NCI-H1436 treated with DMSO at 0.1 percent for 48 hours (cell line): ENCODE data around the gene SRC.

Experiments
- DNase-seq: peaks from one replicate; lab custom pipeline; 2025; lab: John Stamatoyannopoulos, UW

Gene SRC

DNA sequence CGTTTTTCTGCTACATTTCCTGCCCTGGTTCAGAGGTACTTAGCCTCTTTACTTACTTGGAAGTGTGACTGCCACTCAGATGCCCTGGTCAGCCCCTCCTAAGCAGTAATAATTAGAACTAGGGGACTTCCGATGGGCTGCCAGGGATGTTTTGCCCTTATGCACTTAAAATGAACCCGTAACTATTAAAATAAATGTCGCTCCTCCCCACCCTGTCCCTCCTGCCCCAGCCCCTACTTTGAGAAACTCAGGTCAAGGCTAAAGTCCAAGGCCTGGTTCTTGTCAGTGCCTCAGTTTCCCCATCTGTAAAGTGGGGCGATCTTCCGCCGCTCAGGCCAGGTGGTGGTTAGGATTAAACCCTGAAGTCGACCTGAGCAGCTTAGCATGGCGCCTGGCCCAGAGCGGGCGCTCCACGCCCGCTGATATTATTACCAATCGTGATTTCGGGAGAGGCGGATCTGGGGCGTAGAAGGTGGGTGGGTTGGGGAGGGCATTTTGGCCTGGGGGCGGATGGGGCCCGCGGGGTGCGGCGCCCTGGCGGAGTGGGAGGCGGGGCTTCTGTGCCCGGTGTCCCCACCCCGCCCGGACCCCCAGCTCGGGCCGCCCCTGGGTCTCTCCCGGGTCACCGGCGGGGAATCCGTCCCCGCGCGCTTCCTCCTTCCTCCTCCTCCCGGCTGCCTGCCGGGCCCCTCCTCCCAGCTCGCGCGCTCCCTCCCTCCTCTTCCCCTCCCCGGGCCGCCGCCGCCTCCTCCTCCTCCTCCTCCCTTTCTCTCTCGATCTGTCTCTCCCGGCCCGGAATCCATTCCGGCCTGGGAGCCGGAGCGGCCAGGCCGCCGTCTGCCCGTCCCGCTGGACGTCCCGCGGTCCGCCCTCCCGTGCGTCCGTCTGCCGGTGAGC lies at the start of gene SRC:
Gene SRC, plus strand, starts transcription at position 802 of the 897 bp plus-strand sequence. CDS start 38,014 bp downstream, outside the sequence.
- DNase-seq = no peak

DNA sequence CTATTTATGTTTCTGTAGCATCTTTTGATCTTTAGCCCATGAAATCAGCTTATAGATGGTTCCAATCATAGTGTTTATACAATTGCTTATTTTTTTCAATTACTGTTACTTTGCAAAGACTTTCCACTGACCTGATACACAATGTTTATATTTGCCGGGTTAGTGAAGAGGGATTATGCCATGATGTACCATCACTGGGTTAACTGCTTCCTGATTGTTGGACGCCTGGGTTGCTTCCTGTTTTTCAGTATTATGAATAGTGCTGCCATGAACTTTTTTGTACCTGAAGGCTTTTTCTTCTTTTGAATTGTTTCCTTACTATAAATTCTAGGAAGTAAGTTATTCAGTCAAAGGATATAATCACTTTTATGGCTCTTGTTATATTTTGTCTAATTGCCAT lies 49.6 kb upstream of the SRC start:
- DNase-seq = no peak

DNA sequence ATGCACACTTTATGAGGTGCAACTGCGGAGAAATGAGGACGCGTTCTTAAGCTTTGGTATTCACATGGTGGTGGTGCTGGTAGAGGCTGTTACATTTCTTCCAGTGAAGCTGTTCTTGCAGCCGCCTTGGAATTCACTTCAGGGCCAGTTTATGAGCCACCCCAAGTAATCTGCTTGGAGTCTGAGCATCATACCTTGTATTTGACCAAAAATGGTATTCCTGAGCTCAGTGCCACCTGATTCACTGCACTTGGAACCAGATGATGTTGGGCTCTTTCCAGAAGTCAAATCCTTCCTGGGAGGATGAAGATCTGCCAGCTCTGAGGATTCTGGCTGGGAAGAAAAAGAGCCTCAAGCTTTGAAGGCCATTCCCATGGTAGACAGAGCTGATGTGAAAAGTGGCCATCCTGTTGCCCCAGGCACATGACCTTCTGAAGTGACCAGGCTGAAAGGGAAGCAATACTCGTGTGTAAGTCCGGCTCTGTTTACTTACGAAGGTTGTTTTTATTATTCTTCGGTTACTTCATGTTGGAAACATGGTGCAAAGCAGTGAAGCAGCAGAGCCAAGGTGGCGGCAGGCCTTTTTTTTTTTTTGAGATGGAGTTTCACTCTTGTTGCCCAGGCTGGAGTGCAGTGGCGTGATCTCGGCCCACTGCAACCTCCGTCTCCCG lies 48.7 kb upstream of the SRC start:
- DNase-seq = no peak

DNA sequence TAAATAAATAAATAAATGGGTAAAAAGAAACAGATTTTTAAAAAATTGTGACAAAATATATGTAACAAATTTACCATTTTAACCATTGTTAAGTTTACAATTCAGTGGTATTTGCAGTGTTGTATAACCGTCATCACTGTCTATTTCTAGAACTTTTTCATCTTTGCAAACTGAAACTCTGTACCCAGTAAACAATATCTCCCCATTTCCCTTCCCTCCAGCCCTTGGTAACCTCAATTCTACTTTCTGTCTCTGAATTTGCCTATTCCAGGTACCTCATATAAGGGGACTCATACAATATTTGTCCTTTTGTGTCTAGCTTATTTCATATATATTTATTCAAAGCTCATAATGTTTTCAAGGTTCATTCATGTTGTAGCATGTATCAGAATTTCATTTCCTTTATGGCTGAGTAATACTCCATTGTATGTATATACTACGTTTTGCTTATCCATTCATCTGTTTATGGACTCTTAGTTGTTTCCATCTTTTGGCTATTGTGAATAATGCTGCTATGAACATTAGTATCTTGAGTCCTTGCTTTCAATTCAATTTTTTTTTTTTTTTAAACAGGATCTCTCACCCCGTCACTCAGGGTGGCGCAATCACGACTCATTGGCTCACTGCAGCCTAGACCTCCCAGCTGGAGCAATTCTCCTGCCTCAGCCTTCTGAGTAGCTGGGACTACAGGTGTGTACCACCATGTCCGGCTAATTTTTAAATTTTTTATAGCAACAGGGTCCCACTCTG lies 47.6 kb upstream of the SRC start:
- no peak for DNase-seq

DNA sequence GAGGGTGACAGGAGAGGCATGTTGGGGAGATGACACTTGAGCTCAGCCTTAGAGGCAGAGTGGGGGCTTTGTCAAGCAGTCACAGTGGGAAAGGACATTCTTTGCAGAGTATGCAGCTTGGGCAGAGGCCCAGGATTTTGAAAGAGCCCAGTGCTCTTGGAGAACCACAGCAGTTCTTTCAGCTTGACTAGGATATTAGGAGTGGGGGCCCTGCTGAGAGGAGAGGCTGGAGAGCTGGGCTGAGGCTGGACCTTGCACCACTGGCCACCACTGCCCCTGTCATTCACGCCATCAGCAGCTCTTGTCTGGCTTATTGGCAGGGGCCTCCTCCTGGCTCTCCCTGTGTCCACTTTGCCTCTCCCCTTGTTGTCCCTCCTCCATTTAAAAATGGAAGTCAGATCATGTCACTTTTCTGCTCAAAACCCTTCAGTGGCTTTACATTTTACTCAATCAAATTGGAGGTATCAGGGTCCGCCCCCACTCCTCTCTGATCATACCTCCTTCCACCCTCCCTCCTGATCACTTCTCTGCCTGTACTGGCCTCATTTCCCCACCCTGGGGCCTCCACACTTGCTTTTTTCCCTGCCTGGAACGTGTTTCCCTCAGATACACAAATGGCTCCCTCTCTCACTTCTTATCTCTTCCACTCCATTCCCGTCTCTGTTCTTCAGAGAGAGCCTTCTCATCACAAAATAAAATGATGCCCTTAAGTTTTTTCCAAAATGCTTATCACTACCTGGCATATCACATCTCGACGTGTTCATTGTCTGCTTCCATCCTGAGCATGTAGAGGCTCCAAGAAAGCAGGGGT lies 46.0 kb upstream of the SRC start:
- DNase-seq = no peak

DNA sequence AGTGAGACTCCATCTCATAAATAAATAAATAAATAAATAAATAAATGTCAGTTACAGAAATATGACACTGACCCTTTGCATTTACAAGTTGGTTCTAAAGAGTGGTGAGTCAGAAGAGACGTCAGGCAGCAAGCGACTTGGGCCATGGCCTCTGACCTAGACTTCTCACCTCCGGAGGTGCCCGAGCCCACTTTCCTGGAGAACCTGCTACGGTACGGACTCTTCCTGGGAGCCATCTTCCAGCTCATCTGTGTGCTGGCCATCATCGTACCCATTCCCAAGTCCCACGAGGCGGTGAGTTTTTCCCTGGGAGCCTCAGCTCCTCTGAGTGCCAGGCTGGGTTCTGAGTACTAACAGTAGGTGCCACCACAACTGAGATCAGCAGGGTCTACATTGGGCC lies 44.8 kb upstream of the SRC start:
- no peak for DNase-seq

DNA sequence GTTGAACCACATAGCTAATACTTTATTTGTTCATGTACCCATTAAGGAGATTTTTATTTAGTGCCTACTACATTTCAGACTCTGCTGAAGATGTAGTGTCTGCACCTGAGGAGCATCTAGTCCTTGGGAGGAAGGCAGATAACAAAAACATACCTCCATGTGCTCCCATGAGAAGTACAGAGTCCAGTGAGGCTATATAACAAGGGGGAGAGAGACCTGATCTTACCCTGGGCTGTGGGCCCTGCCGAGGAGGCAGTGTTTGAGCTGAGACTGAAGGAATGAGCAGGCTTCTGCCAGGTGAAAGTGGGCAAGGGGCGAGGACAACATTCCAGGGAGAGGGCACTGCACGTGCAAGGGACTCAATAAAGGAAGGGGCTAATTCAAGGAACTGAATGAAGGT lies 44.4 kb upstream of the SRC start:
- no peak for DNase-seq

DNA sequence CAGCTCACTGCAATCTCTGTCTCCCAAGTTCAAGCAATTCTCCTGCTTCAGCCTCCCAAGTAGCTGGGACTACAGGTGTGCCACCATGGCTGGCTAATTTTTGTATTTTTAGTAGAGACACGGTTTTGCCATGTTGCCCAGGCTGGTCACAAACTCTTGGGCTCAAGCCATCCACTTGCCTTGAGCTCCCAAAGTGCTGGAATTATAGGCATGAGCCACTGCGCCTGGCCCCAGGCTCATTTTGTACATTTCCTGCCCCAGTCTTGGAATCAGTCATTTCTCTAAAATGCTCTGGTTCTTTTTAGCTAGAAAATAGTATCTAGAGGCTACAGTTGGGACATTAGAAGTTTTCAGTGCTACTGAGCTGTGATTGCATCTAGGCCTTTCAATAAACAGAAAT lies 43.0 kb upstream of the SRC start:
- DNase-seq = no peak

DNA sequence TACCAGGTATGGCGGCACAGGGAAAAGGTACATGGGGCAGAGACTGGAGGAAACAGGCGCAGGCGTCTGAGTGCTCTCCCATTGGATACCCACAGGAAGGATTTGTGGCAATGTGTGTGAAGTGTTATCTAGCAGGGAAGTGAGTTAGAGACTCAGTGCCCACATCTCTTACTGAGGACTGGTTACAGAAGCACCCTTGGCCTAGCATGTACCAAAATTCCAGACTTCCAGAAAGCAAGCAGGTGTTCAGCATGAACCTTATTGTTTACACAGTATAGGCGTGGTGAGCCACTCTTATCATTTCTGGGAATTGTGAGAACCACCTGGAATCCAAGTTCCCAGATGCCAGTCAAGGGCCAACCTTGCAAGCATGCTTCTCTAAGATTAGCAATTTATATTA lies 42.3 kb upstream of the SRC start:
- DNase-seq = no peak

DNA sequence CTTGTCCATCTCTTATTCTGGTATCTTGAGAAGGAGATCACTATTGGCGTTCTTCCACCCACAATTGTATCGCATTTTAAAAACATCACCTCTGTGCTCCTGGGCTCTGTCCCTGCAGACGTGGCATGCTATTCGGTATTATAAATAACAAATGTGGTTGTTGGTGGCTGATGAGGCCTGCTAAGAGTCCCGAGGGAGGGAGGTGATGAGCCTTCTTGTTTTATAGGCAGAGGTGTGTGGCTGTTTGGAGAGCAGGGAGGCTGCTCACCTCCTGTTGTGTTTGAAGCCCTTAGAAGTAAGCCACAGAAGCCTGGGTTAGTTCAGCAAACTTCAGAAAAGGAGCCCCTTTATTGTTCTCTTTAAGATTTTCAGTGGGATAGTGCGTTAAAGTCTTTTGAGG lies 40.9 kb upstream of the SRC start:
- DNase-seq = no peak

DNA sequence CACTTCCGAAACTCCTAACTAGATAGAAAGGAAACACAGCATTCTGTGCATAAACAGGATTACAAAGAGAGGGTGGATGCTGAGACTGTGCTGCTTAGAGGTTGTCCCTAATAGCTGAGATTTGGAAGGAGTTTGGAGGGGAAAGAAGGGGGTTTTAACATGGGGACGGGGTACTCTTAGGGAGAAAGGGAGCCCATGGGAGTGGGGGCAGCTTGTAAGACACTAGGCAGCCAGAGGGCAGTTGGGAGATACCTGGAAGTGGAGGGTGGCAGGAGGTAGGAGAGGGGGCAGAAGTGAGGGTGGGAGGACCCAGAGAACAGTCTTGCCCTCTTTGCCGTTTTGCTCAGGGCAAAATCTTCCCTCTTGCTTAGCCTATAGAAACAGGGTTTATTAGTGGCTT lies 40.1 kb upstream of the SRC start:
- DNase-seq = no peak

DNA sequence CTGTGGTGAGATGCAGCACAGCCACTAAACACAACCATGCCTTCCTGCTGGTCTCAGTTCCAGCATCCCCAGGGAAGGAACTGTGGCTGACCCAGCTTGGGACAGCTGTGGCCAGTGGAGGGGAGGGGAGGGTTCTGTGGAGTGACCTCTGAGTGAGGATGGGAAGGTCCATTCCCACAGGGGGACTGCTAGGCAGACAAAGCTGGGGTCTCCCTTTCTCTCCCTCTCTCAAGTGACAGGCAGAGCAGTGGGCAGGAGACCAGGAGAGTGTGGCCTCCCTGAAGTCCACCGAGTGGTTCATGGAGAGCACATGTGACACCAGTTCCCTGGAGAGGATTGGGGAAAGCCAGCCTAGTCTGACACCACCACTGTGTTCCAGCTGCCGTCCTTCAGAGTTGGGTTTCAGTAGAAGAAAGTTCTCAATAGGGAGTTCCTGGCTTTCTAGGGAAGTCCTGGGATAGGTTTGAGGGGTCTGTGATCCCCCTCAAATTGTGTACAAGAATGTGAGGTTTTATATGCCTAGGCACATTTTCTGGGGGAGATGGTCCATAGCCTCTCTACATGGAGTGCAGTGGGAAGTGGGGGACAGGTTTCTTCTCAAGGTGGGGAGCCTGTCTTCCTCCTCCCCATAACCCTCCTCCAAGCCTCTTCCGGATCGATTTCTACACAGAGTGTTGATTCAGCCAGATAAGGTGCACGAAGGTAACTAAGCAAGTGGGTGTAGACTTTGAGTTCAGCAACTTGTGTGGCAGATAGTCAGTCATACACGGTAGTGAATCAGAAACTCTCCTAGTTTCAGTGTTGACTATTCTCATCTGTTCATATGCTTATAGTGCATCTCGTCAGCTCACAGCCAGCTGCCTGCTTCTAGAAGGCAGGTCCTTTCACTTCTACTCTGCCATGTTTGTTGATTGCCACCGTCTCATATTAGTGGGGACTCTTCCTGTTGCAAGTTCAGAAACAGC lies 37.6 kb upstream of the SRC start:
- DNase-seq = no peak

DNA sequence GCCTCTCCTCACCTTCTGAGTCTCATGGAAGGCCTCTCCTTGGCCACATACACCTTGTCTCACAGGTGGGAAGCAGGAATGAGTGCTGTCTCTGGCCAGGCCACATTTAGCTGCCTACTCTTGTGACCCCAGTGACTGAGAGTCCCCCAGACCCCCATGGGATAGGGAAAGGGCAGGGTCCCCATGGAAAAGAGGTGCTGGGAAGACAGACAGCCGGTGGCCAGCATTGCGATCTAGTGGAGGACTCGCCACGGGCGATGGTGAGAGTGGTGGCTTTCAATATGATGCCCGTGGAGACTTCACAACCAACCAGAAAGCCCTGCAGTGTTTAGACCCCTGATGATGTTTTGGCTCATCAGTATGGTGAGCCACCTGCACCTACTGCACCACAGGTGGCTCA lies 36.6 kb upstream of the SRC start:
- no peak for DNase-seq

DNA sequence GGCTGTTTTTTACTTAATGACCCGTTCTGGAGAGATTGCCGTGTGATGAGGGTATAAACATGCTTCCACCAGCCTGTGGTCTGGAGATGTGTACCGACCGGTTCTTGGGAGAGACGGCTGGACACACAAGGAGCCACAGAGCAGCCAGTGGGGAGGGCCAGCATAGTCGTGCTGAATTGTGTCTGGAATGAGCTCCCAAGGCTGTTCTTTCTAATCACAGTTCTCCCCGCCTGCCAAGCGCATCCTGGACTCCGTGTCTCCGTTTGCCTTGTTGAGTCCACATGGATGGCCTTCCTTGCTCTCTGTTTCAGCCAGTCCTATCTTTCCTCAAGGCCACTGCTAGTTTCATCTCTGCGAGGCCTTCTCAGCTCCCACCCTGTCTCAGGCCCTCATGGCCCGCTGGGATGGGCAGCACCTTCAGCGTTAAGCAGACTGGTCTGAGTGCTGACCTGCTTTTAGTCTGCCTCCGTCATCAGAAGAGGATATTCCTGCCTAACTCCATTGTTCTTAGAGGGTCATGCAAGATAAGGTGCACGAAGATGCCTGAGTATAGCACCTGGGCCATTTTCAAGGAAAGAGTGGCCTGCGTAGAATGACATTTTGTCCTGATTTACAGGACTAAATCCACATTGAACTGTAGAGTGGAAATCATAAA lies 35.9 kb upstream of the SRC start:
- DNase-seq = no peak

DNA sequence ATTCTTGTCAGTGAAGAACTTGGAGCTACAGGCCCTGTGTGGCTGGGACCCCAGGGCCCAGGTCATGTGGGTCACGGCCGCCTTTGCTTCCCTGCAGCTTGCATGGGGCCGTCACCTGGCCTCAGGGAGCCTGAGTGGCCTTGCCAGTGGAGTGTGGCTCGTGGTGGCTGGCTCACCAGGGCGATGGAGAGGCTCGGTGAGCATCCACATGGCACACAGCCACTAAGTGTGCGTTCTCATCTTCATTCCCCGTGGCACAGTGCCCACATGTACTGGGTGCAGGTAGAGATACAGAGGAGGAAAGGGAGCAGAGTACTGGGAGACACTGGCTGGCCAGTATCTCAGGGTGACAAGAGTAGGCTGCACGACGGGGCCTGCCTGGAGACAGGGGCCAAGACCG lies 35.0 kb upstream of the SRC start:
- DNase-seq = no peak

DNA sequence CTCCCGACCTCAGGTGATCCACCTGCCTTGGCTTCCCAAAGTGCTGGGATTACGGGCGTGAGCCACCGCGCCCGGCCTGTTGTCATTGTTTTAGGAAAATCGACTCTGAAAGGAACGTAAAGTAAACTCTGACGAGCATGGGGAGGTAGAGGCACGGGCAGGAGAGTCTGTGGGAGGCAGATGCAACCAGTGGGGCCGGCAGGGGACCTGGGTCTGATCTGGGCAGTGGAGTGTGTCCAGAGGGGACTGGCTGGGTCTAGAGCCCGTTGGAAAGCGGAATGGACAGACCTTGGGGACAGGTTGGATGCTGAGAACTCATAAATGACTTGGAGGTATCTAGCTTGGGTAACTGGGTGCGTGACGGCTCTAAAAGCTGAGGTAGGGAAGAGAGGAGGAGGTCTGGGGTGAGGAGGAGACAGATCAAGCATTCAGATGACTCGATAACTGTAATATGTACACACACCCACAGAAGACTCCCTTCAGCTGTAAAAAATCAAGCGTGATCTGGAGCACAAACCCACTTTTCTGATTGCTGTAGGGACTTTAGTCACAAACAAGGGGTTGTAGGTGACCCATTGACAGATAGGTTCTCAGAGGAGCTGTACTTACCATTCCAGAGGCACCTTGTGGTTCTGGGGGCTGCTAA lies 34.1 kb upstream of the SRC start:
- DNase-seq = no peak

DNA sequence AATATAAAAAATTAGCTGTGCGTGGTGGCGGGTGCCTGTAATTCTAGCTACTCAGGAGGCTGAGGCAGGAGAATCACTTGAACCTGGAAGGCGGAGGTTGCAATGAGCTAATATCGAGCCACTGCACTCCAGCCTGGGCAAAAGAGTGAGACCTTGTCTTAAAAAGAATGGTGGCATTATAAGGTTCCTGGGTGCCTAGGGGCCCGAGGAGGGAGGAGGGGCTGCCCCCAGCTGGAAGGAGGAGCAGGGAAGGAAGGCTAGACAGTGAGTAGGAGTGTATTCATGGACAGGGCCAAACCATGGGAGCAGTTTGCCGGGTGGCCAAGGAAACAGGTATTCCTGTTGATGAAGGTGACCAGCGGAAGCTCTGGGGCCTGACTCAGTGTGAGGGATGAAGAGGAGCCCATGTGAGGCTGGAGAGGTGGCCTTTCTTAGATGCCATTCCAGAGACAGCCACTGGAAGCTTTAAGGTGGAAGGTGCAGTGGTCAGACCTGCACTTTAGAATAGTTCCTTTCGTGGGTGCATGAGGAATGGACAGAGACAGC lies 32.3 kb upstream of the SRC start:
- DNase-seq = no peak

DNA sequence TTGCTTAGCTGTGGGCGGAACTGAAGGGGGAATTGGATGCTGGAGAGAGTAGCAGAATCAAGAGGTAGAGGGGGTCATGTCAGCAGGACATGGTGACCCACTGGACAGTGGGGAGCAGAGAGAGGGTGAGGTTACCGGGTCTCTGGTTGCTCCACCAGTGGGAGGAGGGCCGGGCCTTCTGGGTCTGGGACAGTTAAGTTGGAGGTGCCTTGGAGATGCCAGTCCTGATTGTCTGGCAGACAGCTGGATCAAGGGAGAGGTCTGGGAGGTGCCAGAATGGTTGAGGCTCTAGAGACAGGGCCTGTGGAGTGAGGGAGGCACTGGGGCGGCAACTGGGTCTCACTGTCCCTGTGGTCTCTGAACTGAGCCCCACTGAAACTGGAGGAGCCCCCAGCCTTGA lies 31.8 kb upstream of the SRC start:
- no peak for DNase-seq

DNA sequence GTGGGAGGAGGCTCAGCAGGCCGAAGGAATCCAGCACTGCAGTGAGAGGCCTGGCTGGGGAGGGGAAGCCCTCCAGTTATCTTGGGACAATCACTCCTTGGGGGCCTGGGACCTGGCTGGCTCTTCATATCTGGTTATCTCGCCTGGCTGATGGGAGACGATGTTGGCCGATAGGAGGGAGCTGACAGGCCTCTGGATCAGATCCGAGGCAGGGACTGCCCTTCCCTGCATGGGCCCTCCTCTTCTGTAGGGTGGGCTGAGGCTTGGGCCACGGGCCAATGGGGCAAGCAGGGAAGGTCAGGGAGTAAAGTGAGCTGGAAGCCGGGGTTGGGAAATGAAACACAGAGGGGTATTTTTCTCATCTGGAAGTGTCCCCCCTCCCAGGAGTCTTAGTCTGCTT lies 31.3 kb upstream of the SRC start:
- DNase-seq = no peak
